ENCODE data around the gene KLRC2.
"Not testable (repeated sequence)": the region's sequence is repeated elsewhere in the genome, so short reads cannot be mapped to it uniquely, and the experiment has no call there.

The KLRC2 gene

DNA sequence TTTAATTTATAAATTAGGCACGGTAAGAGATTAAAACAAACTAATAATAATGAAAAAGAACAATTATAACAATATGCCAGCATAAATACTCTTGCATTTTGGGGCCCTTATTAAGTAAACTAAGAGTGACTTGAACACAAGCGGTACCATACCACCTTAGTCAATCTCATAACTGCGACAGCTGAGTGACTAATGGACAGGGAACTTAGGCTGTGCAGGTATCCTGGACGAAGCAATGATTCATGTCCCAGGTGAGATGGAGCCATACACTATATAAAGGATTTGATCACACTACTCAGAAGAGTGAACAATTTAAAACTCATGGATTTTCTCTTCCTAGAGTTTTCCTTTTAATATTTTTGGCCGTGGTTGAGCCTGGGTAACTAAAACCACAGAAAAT is 30.5 kb downstream of the KLRC2 start:
- DNase-seq (ENCODE audit: low read depth in 2 of 2): no peak

DNA sequence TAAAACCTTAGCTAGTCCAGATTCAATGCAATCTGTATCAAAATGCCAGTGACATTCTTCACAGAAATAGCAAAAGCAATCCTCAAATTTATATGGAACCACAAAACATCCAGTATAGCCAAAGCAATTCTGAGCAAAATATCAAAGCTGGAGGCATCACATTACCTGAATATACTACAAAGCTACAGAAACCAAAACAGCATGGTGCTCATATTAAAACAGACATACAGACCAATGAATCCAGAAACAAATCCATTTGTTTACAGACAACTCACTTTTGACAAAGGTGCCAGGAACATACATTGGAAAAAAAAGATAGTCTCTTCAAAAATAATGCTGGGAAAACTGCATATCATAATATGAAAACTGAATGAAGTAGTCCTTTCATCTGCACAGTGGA is 31.0 kb downstream of the KLRC2 start:
- no peak for DNase-seq (ENCODE audit: low read depth in 2 of 2)

GRCh38 chr12:10400829-10401228 is 35.0 kb downstream of the KLRC2 start:
- DNase-seq (ENCODE audit: low read depth in 2 of 2): no peak

GRCh38 chr12:10398168-10398567 is 37.6 kb downstream of the KLRC2 start:
- no peak for DNase-seq (ENCODE audit: low read depth in 2 of 2)

- DNase-seq (ENCODE audit: low read depth in 2 of 2): no peak
Observed at GRCh38 chr12:10397296-10397695, 38.5 kb downstream of the KLRC2 start.

DNA sequence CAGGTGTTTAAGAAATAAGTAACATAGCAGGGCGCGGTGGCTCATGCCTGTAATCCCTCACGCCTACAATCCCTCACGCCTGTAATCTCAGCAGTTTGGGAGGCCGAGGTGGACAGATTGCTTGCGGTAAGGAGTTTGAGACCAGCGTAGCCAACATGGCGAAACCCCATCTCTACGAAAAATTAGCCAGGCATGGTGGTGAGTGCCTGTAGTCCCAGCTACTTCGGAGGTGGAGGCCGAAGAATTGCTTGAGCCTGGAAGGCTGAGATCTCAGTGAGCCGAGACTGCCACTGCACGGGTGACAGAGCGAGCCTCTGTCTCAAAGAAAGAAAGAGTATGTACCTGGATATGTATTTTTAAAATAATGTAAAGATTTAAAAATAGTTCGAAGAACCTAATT is 39.6 kb downstream of the KLRC2 start:
- DNase-seq (ENCODE audit: low read depth in 2 of 2): not testable (repeated sequence)

GRCh38 chr12:10395390-10395998 is 40.3 kb downstream of the KLRC2 start:
- no peak for DNase-seq (ENCODE audit: low read depth in 2 of 2)

DNA sequence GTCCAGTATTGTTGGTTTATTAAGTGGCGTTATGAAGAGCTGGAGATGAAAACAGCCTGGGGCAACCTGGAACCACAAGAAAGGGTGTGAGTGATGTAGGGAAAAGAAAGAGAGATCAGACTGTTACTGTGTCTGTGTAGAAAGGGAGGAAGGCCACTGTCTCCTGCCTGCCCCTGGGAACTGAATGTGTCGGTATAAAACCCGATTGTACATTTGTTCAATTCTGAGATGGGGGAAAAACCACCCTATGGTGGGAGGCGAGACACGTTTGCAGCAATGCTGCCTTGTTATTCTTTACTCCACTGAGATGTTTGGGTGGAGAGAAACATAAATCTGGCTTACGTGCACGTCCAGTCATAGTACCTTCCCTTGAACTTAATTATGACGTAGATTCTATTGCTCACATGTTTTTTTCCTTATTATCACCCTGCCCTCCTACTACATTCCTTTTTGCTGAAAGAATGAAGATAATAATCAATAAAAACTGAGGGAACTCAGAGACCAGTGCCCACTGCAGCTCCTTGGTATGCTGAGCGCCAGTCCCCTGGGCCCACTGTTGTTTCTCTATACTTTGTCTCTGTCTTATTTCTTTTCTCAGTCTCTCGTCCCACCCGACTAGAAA is 41.2 kb downstream of the KLRC2 start:
- DNase-seq (ENCODE audit: low read depth in 2 of 2): not testable (repeated sequence)

GRCh38 chr12:10393291-10393690 is 42.5 kb downstream of the KLRC2 start:
- DNase-seq (ENCODE audit: low read depth in 2 of 2): no peak

- no peak for DNase-seq (ENCODE audit: low read depth in 2 of 2)
Observed at GRCh38 chr12:10392394-10392930, 43.3 kb downstream of the KLRC2 start.

- DNase-seq (ENCODE audit: low read depth in 2 of 2): not testable (repeated sequence)
Observed at GRCh38 chr12:10390991-10391390, 44.8 kb downstream of the KLRC2 start.

GRCh38 chr12:10389904-10390303 is 45.9 kb downstream of the KLRC2 start, which contains the start of gene KLRK1:
TSS of gene KLRK1 (minus strand) at chr12:10390041. CDS start at chr12:10388810, 1,231 bp downstream.
- DNase-seq (ENCODE audit: low read depth in 2 of 2): no peak

- no peak for DNase-seq (ENCODE audit: low read depth in 2 of 2)
Observed at GRCh38 chr12:10388624-10389413, 47.0 kb downstream of the KLRC2 start.

DNA sequence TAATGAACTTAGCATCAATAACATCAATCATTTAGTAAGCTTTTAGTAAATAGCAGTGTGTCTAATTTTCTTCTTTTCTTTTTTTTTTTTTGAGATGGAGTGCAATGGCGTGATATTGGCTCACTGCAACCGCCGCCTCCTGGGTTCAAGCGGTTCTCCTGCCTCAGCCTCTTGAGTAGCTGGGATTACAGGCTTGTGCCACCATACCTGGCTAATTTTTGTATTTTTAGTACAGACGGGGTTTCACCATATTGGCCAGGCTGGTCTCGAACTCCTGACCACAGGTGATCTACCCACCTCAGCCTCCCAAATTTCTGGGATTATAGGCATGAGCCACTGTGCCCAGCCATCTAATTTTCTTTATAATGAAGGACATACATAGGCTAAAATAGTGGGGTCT is 48.3 kb downstream of the KLRC2 start:
- DNase-seq (ENCODE audit: low read depth in 2 of 2): not testable (repeated sequence)

GRCh38 chr12:10386857-10387256 is 49.0 kb downstream of the KLRC2 start:
- DNase-seq (ENCODE audit: low read depth in 2 of 2): no peak

- no peak for DNase-seq (ENCODE audit: low read depth in 2 of 2)
Observed at GRCh38 chr12:10385166-10385613, 50.6 kb downstream of the KLRC2 start.

GRCh38 chr12:10384191-10384590 is 51.6 kb downstream of the KLRC2 start:
- no peak for DNase-seq (ENCODE audit: low read depth in 2 of 2)

- no peak for DNase-seq (ENCODE audit: low read depth in 2 of 2)
Observed at GRCh38 chr12:10381928-10382628, 53.7 kb downstream of the KLRC2 start.

All from stimulated activated CD4-positive, alpha-beta T cell treated with anti-CD3 and anti-CD28 coated beads, Interleukin-12 subunit alpha, Interleukin-12 subunit beta, amount 100 ng/mL, for 24 hours (primary cell).